GM21825 (cell line): ENCODE measurements around the gene SHISA7.
"Not testable (repeated sequence)": the region's sequence is repeated elsewhere in the genome, so short reads cannot be mapped to it uniquely, and the experiment has no call there.

Source experiments
- ATAC-seq: cut with Tn5 transposase; IDR thresholded peaks from one replicate; pipeline ENCODE4 v1.9.1; 2021; ENCODE audit warnings: mild to moderate bottlenecking, moderate library complexity; ENCODE audit not compliant: unreplicated experiment

Gene SHISA7

GRCh38 chr19:55423225-55424005, 19.7 kb downstream of the SHISA7 start:
- ATAC-seq, result no peak

GRCh38 chr19:55421281-55421680, 21.8 kb downstream of the SHISA7 start:
- not testable (repeated sequence) for ATAC-seq

GRCh38 chr19:55419624-55420236, 23.4 kb downstream of the SHISA7 start:
- no peak for ATAC-seq

- ATAC-seq, result no peak
Measured at GRCh38 chr19:55419103-55419502, 24.0 kb downstream of the SHISA7 start.

- no peak for ATAC-seq
Measured at GRCh38 chr19:55418185-55418584, 24.9 kb downstream of the SHISA7 start.

GRCh38 chr19:55410168-55410567, 32.9 kb downstream of the SHISA7 start:
- no peak for ATAC-seq

GRCh38 chr19:55409179-55409578, 33.9 kb downstream of the SHISA7 start:
- not testable (repeated sequence) for ATAC-seq

GRCh38 chr19:55408533-55408872, 34.6 kb downstream of the SHISA7 start:
- ATAC-seq, result no peak

- ATAC-seq, result peak; percentile 78
Measured at GRCh38 chr19:55407800-55408532, 35.1 kb downstream of the SHISA7 start.

GRCh38 chr19:55407550-55407799, 35.6 kb downstream of the SHISA7 start, which contains the start of gene UBE2S:
Gene UBE2S (minus strand): TSS chr19:55407788. CDS start chr19:55407589, 199 bp downstream.
- ATAC-seq, result not testable (repeated sequence)

GRCh38 chr19:55406826-55407549, 36.1 kb downstream of the SHISA7 start:
- no peak for ATAC-seq

GRCh38 chr19:55406091-55406825, 36.8 kb downstream of the SHISA7 start:
- ATAC-seq, result no peak

GRCh38 chr19:55405638-55406037, 37.5 kb downstream of the SHISA7 start:
- ATAC-seq, result no peak

GRCh38 chr19:55402509-55402908, 40.6 kb downstream of the SHISA7 start:
- no peak for ATAC-seq

- not testable (repeated sequence) for ATAC-seq
Measured at GRCh38 chr19:55401390-55401789, 41.7 kb downstream of the SHISA7 start.

- no peak for ATAC-seq
Measured at GRCh38 chr19:55400281-55401087, 42.6 kb downstream of the SHISA7 start.

GRCh38 chr19:55398200-55398925, 44.7 kb downstream of the SHISA7 start:
- no peak for ATAC-seq

GRCh38 chr19:55392820-55393761, 50.0 kb downstream of the SHISA7 start:
- ATAC-seq, result no peak
